ENCODE data around the gene EFNA2.

DNA sequence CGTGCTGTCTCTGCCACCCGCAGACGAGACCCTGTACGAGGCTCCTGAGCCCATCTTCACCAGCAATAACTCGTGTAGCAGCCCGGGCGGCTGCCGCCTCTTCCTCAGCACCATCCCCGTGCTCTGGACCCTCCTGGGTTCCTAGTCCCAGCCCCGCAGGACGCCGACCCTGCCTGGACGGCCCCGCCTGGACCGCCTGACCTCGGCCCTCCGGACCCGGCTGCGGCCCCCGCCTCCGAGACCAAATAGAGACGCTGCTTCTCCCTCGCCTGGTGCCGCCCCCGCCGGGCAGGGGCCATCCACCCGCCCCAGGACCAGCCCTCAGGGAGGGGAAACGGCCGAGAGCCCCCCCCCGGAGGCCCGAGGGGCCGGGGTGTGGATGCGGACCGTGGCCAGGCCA, 14.1 kb downstream of the EFNA2 start:
- TF ChIP-seq, protein P1, sequence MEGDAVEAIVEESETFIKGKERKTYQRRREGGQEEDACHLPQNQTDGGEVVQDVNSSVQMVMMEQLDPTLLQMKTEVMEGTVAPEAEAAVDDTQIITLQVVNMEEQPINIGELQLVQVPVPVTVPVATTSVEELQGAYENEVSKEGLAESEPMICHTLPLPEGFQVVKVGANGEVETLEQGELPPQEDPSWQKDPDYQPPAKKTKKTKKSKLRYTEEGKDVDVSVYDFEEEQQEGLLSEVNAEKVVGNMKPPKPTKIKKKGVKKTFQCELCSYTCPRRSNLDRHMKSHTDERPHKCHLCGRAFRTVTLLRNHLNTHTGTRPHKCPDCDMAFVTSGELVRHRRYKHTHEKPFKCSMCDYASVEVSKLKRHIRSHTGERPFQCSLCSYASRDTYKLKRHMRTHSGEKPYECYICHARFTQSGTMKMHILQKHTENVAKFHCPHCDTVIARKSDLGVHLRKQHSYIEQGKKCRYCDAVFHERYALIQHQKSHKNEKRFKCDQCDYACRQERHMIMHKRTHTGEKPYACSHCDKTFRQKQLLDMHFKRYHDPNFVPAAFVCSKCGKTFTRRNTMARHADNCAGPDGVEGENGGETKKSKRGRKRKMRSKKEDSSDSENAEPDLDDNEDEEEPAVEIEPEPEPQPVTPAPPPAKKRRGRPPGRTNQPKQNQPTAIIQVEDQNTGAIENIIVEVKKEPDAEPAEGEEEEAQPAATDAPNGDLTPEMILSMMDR (conservative IDR thresholded peaks at IDR 0.05; ENCODE audit: low read depth, low read length): no peak
- TF ChIP-seq CHD1 (IDR thresholded peaks at IDR 0.05; ENCODE audit: low read depth, low read length) (no peak), POLR2A (IDR thresholded peaks at IDR 0.05; ENCODE audit: low read depth, low read length) (no peak), CEBPB (IDR thresholded peaks at IDR 0.05; ENCODE audit: low read depth, low read length) (no peak), RAD21 (IDR thresholded peaks at IDR 0.05; ENCODE audit: low read length) (no peak), FOS (IDR thresholded peaks at IDR 0.05; ENCODE audit: low read depth, low read length) (no peak), NFE2L2 (IDR thresholded peaks at IDR 0.05; ENCODE audit: low read depth, low read length) (no peak)
- TF ChIP-seq, protein P2, sequence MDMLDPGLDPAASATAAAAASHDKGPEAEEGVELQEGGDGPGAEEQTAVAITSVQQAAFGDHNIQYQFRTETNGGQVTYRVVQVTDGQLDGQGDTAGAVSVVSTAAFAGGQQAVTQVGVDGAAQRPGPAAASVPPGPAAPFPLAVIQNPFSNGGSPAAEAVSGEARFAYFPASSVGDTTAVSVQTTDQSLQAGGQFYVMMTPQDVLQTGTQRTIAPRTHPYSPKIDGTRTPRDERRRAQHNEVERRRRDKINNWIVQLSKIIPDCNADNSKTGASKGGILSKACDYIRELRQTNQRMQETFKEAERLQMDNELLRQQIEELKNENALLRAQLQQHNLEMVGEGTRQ (IDR thresholded peaks at IDR 0.05; ENCODE audit: low read depth, low read length): no peak

Measured in IMR-90 (cell line).